Spleen (tissue), 7 donors: ENCODE data around the gene HUS1.
"Not testable (repeated sequence)": the region's sequence is repeated elsewhere in the genome, so short reads cannot be mapped to it uniquely, and the experiment has no call there.

Source experiments
- CTCF ChIP-seq, 11 experiments: fragments of 200-600 bp in 7 of 11; fragments of 450-650 bp in 4 of 11; sonication (generic) in 4 of 11; IDR thresholded peaks in 8 of 11; conservative IDR thresholded peaks in 3 of 11; 1 replicate in 7 of 11; 2 replicates in 4 of 11; pipeline versions ENCODE4 v1.4.0 to v1.8.0; 2016 to 2021; ENCODE audit warnings: antibody characterized with exemption in 11 of 11, inconsistent platforms in 4 of 11, mild to moderate bottlenecking in 1 of 11
- POLR2A ChIP-seq, 3 donors: fragments of 450-650 bp; IDR thresholded peaks; one replicate each; pipeline ENCODE4 v1.5.1; 2017; ENCODE audit warnings: antibody characterized with exemption in 3 of 3, mild to moderate bottlenecking in 1 of 3
- POLR2AphosphoS5 ChIP-seq, 3 donors: sonication (generic); formaldehyde crosslinking; IDR thresholded peaks; one replicate each; pipeline ENCODE4 v1.5.1; 2017; ENCODE audit warnings: antibody characterized with exemption in 3 of 3
- donor health status: DM: no; HTN: no; CAD: no; lungs with moderate emphysema.
- donor health status: DM: no; HTN: no; CAD: no.
- donor health status: DM: no; HTN: no; CAD: no.

GRCh38 chr7:47942651-47943050 lies 36.8 kb downstream of the HUS1 start:
- not testable (repeated sequence) for TF ChIP-seq POLR2A (IDR thresholded peaks at IDR 0.05); CTCF (IDR thresholded peaks at IDR 0.05 in 8 of 11, conservative IDR thresholded peaks at IDR 0.05 in 3 of 11); POLR2AphosphoS5 (IDR thresholded peaks at IDR 0.05)
